ENCODE data around the gene MAPK8IP1.

- TF ChIP-seq CTCF (IDR thresholded peaks at IDR 0.05; ENCODE audit: poor library complexity, severe bottlenecking): no peak
- no peak for TF ChIP-seq REST (IDR thresholded peaks at IDR 0.05; ENCODE audit: borderline replicate concordance)
These were observed 41.9 kb downstream of the MAPK8IP1 start for GRCh38 chr11:45927332-45927683.
